NCI-H1436 treated with DMSO at 0.1 percent for 48 hours (cell line): ENCODE measurements around the gene DNASE1L3.
"Not testable (repeated sequence)": the region's sequence is repeated elsewhere in the genome, so short reads cannot be mapped to it uniquely, and the experiment has no call there.

Experiments
- DNase-seq: peaks from one replicate; lab custom pipeline; 2025; lab: John Stamatoyannopoulos, UW

DNASE1L3 gene

GRCh38 chr3:58210761-58211460, at the start of gene DNASE1L3:
Gene DNASE1L3 (minus strand): TSS chr3:58210972. CDS start chr3:58210906, 66 bp downstream.
- DNase-seq = no peak

- DNase-seq = no peak
Measured at GRCh38 chr3:58260261-58260731, 49.5 kb upstream of the DNASE1L3 start.

- no peak for DNase-seq
Measured at GRCh38 chr3:58258392-58259055, 47.8 kb upstream of the DNASE1L3 start.

- DNase-seq = no peak
Measured at GRCh38 chr3:58256511-58256910, 45.7 kb upstream of the DNASE1L3 start.

GRCh38 chr3:58256061-58256460, 45.3 kb upstream of the DNASE1L3 start:
- no peak for DNase-seq

- no peak for DNase-seq
Measured at GRCh38 chr3:58254144-58254543, 43.4 kb upstream of the DNASE1L3 start.

- DNase-seq = no peak
Measured at GRCh38 chr3:58251631-58252035, 40.9 kb upstream of the DNASE1L3 start.

- DNase-seq = no peak
Measured at GRCh38 chr3:58250093-58250707, 39.4 kb upstream of the DNASE1L3 start.

GRCh38 chr3:58249358-58250092, 38.8 kb upstream of the DNASE1L3 start:
- DNase-seq = no peak

- DNase-seq = no peak
Measured at GRCh38 chr3:58246148-58247047, 35.6 kb upstream of the DNASE1L3 start.

GRCh38 chr3:58243976-58244585, 33.3 kb upstream of the DNASE1L3 start:
- no peak for DNase-seq

GRCh38 chr3:58242860-58243259, 32.1 kb upstream of the DNASE1L3 start:
- DNase-seq = not testable (repeated sequence)

GRCh38 chr3:58242340-58242739, 31.6 kb upstream of the DNASE1L3 start:
- no peak for DNase-seq

- DNase-seq = no peak
Measured at GRCh38 chr3:58241306-58242044, 30.7 kb upstream of the DNASE1L3 start.

GRCh38 chr3:58238830-58239229, 28.1 kb upstream of the DNASE1L3 start:
- no peak for DNase-seq

- DNase-seq = no peak
Measured at GRCh38 chr3:58237941-58238681, 27.3 kb upstream of the DNASE1L3 start.

- no peak for DNase-seq
Measured at GRCh38 chr3:58237238-58237940, 26.6 kb upstream of the DNASE1L3 start, which contains the start of gene ABHD6. Gene ABHD6 (plus strand): TSS chr3:58237792. CDS start chr3:58256587, 18,795 bp downstream.

- no peak for DNase-seq
Measured at GRCh38 chr3:58236527-58237237, 25.9 kb upstream of the DNASE1L3 start.
